Activated T-cell treated with anti-CD3 and anti-CD28 coated beads for 24 hours (primary cell): Measurements from ENCODE around the gene CDC42EP1.
"Not testable (repeated sequence)": the region's sequence is repeated elsewhere in the genome, so short reads cannot be mapped to it uniquely, and the experiment has no call there.

Source experiments
- DNase-seq: peaks from one replicate; pipeline ENCODE4 v3.0.0-alpha.2; 2020; ENCODE audit warnings: low read depth

The CDC42EP1 gene

DNA sequence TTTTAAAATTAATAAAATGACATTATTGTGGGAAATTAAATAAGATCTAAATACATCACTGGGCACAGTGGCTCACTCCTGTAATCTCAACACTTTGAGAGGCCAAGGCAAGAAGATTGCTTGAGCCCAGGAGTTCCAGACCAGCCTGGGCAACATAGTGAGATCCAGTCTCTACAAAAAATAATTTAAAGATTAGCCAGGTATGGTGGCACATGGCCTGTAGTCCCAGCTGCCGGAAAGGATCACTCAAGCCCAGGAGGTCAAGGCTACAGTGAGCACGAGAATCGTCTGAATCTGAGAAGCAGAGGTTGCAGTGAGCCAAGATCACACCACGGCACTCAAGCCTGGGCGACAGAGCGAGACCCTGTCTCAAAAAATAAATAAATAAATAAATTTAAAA lies 25.1 kb upstream of the CDC42EP1 start:
- DNase-seq: no peak

- DNase-seq: peak; percentile 85
These were observed 21.5 kb upstream of the CDC42EP1 start for GRCh38 chr22:37538590-37539357.

DNA sequence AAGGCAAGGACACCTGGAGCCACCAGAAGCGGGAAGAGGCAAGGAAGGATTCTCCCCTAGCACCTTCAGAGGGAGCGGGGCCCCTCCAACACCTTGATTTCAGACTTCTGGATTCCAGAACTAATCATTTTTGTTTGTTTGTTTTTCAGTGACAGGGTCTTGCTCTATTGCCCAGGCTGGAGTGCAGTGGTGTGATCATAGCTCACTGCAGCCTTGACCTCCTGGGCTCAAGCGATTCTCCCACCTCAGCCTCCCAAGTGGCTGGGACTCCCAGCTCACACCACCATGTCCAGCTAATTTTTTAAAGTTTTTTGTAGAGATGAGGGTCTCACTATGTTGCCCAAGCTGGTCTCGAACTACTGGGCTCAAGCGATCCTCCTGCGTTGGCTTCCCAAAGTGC lies 20.5 kb upstream of the CDC42EP1 start:
- not testable (repeated sequence) for DNase-seq

- not testable (repeated sequence) for DNase-seq
These were observed 17.9 kb upstream of the CDC42EP1 start for GRCh38 chr22:37542416-37542815.

DNA sequence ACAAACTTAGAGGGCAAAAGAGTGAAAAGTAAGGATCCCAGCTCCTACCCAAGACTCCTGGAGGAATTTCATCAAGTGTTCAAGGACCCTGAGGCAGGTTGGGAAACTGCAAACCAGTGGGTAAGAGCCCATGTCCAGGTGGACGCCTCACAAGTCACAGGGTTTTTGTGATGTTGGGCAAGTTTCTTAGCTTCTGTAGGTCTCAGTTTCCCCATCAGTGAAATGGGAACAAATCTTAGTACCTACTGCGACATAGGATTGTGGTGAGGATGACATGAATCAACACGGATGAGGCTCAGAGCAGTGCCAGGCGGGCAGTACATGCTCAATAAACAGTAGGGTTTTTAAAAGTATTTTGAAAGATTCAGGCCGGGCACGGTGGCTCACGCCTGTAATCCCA lies 17.3 kb upstream of the CDC42EP1 start:
- no peak for DNase-seq

- DNase-seq: peak; percentile 31
These were observed 15.2 kb upstream of the CDC42EP1 start for GRCh38 chr22:37544955-37545702.

GRCh38 chr22:37545703-37546436 lies 14.4 kb upstream of the CDC42EP1 start:
- DNase-seq: no peak

DNA sequence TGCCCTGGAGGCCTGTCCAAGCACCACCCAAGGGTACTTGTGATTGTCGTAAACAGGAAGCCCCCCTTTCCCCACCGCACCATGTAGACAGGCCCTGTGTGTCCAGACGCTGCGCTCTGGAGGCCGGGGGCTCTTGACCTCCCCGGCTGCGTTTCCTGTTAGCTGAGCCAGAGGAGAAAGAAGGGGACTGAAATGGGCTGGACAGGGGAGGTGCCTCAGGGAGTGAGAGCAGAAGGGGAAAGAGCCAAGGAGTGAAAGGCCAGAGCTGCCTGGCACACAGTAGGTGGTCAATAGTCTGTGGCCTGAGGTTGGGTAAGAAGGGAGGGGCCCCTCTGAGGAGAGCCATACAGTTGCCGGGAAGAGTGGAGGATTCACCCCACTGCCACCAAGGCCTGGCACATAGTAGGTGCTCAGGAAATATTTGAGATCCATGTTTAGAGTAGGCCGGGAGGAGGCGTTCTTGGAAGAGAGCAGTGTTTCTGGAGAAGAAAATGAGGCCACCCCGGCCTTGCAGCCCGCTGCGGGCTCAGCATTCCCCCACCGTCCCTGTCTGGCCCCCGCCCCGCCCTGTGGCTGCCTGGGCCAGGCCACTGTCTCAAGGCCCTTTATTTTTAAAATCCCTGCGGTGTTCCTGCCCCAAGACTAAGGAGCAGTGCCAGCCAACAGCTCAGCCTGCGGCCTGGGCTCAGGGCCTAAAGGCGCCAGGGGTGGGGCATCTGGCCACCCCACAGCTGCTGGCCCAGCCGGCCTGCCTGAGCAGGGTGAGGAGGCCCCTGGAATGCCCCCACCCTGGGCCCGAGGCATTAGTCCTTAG lies 13.6 kb upstream of the CDC42EP1 start:
- no peak for DNase-seq

DNA sequence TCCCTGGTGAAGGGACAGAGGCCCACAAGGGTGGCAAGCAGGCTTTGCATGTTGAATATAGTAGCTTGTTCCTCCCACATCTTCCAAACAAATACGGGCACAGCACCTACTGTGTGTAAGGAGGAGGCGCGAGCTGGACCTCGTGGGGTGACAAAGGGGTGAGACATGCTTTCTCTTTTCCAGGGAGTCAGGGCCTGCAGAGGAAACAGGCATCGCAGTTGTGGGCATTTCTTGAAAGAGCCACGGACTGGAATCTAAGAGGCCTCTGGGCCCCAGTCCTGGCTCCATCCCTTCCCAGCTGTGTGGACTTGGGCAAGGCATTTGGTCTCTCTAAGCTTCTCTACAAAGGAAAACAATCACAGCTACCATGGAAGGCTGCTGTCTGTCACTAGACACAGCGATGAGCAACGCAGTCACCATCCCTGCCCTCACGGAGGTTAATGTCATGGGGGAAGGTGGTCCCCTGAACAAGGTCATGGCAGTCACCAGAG lies 13.0 kb upstream of the CDC42EP1 start:
- no peak for DNase-seq

GRCh38 chr22:37549704-37550059 lies 10.6 kb upstream of the CDC42EP1 start:
- DNase-seq: no peak

DNA sequence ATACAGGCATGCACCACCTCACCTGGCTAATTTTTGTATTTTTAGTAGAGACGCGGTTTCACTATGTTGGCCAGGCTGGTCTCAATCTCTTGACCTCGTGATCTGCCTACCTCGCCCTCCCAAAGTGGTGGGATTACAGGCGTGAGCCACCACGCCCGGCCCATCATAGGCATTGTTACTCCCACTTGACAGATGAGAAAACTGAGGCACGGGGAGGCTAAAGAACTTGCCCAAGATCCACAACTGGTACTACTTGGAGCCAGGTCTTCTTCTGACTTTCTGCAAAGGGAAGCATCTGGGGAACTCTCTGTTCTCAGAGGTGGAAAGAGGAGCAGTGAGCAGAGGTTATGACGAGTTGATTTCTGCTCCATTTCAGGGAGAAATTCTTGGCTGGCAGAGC lies 9.4 kb upstream of the CDC42EP1 start:
- DNase-seq: not testable (repeated sequence)

GRCh38 chr22:37551981-37552380 lies 8.3 kb upstream of the CDC42EP1 start:
- no peak for DNase-seq

- DNase-seq: no peak
These were observed 7.6 kb upstream of the CDC42EP1 start for GRCh38 chr22:37552524-37553163.

- no peak for DNase-seq
These were observed 6.6 kb upstream of the CDC42EP1 start for GRCh38 chr22:37553725-37554124.

DNA sequence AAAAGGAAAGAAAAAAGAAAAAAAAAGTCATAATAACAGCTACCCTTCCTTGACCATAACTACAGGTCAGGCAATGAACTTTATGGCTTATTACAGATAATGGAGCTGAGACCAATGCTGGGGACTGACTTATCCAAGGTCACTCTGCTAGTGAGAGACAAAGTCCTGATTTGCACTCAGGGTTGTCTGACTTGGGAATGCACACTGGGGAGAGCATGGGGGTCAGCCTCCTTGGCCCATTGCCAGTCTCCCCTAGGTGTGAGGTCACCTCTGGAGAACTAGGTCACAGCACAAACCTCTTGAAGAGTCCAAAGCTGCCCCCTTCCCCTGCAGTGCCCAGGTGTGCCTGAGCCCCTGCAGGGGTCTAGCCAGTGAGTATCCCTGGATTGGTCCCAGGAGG lies 5.3 kb upstream of the CDC42EP1 start:
- no peak for DNase-seq

GRCh38 chr22:37556710-37557109 lies 3.6 kb upstream of the CDC42EP1 start:
- DNase-seq: no peak

GRCh38 chr22:37557321-37558001 lies 2.8 kb upstream of the CDC42EP1 start:
- no peak for DNase-seq

- no peak for DNase-seq
These were observed 1.5 kb upstream of the CDC42EP1 start for GRCh38 chr22:37558815-37559214.

DNA sequence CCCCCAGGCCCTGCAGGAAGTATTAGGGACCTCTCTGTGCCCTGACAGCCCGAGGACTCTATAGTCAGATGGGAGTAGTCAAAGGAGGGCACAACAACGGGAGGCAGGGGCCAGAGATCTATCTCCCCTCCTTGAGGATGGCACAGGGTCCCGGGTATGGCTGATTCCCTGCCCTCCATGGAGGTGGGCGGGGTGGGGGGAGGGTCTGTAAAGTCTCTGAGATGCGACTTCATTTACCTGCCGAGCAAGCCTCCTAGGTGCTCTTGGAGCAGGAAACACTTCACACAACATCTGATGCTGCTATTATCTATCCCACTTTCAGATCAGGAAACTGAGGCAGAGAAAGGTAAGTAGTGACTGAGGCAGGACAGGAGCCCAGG lies 769 bp upstream of the CDC42EP1 start:
- DNase-seq: no peak

GRCh38 chr22:37560608-37561211 lies 430 bp downstream of the CDC42EP1 start:
- no peak for DNase-seq
